Trophoblast cell (in vitro differentiated cells and primary cell): Measurements from ENCODE around the gene PLBD2.

Source experiments
- DNase-seq, 2 donors: peaks; one replicate each; pipeline ENCODE4 v3.0.0-alpha.2; 2016
- H2AFZ ChIP-seq: 2 replicates; pipeline ENCODE4 v1.6.1; 2013; ENCODE audit warnings: low read length, moderate library complexity, mild to moderate bottlenecking; ENCODE audit not compliant: insufficient read depth, poor library complexity
- H2AK5ac ChIP-seq: 2 replicates; pipeline ENCODE4 v1.6.1; 2013; ENCODE audit warnings: mild to moderate bottlenecking, low read length
- H2BK120ac ChIP-seq: 2 replicates; pipeline ENCODE4 v1.6.1; 2013; ENCODE audit warnings: low read length, mild to moderate bottlenecking, moderate library complexity; ENCODE audit not compliant: insufficient read depth, poor library complexity
- H2BK12ac ChIP-seq: 2 replicates; pipeline ENCODE4 v1.6.1; 2013; ENCODE audit warnings: mild to moderate bottlenecking, low read length, moderate library complexity
- H2BK5ac ChIP-seq: 2 replicates; pipeline ENCODE4 v1.6.1; 2013; ENCODE audit warnings: low read length, low read depth, moderate library complexity, mild to moderate bottlenecking; ENCODE audit not compliant: poor library complexity
- H3K14ac ChIP-seq: 2 replicates; pipeline ENCODE4 v1.6.1; 2013; ENCODE audit warnings: mild to moderate bottlenecking, low read length
- H3K18ac ChIP-seq: 2 replicates; pipeline ENCODE4 v1.6.1; 2013; ENCODE audit warnings: mild to moderate bottlenecking, low read length
- H3K23ac ChIP-seq: 2 replicates; pipeline ENCODE4 v1.6.1; 2013; ENCODE audit warnings: low read length
- H3K27ac ChIP-seq: 2 replicates; pipeline ENCODE4 v1.5.1; 2013; ENCODE audit warnings: low read depth, mild to moderate bottlenecking, inconsistent platforms, low read length, moderate library complexity
- H3K27me3 ChIP-seq: 2 replicates; pipeline ENCODE4 v1.6.1; 2013; ENCODE audit warnings: inconsistent platforms, mild to moderate bottlenecking, low read length, moderate library complexity; ENCODE audit not compliant: insufficient read depth
- H3K36me3 ChIP-seq, 2 experiments: 1 replicate in 1 of 2; 2 replicates in 1 of 2; pipeline ENCODE4 v1.6.1; 2013; ENCODE audit warnings: low read length in 2 of 2, mild to moderate bottlenecking in 2 of 2, moderate library complexity in 1 of 2; ENCODE audit not compliant: insufficient read depth in 2 of 2, control insufficient read depth in 1 of 2
- H3K4ac ChIP-seq: 2 replicates; pipeline ENCODE4 v1.6.1; 2013; ENCODE audit warnings: low read depth, mild to moderate bottlenecking, low read length, moderate library complexity
- H3K4me1 ChIP-seq, 2 experiments: 1 replicate in 1 of 2; 2 replicates in 1 of 2; pipeline ENCODE4 v1.6.1; 2013; ENCODE audit warnings: low read length in 2 of 2, mild to moderate bottlenecking in 2 of 2, moderate library complexity in 1 of 2; ENCODE audit not compliant: insufficient read depth in 2 of 2, control insufficient read depth in 1 of 2
- H3K4me2 ChIP-seq: 2 replicates; pipeline ENCODE4 v1.6.1; 2013; ENCODE audit warnings: inconsistent platforms, mild to moderate bottlenecking, low read length, moderate library complexity
- H3K4me3 ChIP-seq: 2 replicates; pipeline ENCODE4 v1.5.1; 2013; ENCODE audit warnings: mild to moderate bottlenecking, low read depth, low read length, inconsistent platforms
- H3K79me1 ChIP-seq: one replicate; pipeline ENCODE4 v1.6.1; 2013; ENCODE audit warnings: low read length
- H3K79me2 ChIP-seq: 2 replicates; pipeline ENCODE4 v1.6.1; 2013; ENCODE audit warnings: low read length, mild to moderate bottlenecking; ENCODE audit not compliant: control insufficient read depth, insufficient read depth, poor library complexity
- H3K9ac ChIP-seq: 2 replicates; pipeline ENCODE4 v1.6.1; 2013; ENCODE audit warnings: mild to moderate bottlenecking, low read length
- H3K9me3 ChIP-seq: 2 replicates; pipeline ENCODE4 v1.6.1; 2013; ENCODE audit warnings: low read depth, mild to moderate bottlenecking, control low read depth, inconsistent platforms, low read length; ENCODE audit not compliant: insufficient read depth
- H4K12ac ChIP-seq: 2 replicates; pipeline ENCODE4 v1.6.1; 2013; ENCODE audit warnings: low read depth, mild to moderate bottlenecking, low read length, moderate library complexity
- H4K8ac ChIP-seq: 2 replicates; pipeline ENCODE4 v1.6.1; 2013; ENCODE audit warnings: low read depth, mild to moderate bottlenecking, low read length, moderate library complexity
- H4K91ac ChIP-seq: one replicate; pipeline ENCODE4 v1.6.1; 2013; ENCODE audit warnings: low read depth, mild to moderate bottlenecking, low read length, moderate library complexity
- WGBS: extraction: QIAGEN DNeasy Blood & Tissue Kit; methylation state at CpG from one replicate; pipeline ENCODE4 v1.1.7; 2013; ENCODE audit warnings: missing lambda C conversion rate; ENCODE audit not compliant: insufficient read length, insufficient coverage; ENCODE audit errors: extremely low coverage; 5-methylcytosine and 5-hydroxymethylcytosine counted together

The PLBD2 gene

DNA sequence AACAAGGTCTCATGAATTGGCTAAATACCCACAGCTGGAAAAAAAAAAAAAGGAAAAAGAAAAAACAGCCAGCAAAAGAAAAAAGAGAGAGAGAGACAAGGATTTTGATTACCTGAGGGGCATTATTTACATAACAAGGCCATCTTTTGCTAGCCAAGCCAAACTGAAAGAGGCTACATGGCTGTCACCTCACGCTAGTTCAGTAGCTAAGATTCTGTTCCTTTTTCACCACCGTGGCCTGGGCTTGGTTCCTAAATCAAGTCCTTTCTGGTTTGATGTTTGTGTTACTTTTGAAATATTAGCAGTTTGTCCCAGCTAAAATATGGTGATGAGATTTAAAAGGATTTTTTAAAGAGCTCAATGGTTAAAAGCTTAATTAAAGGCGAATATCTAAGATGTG is 47.3 kb downstream of the PLBD2 start:
- no peak overlapping the region for H4K12ac ChIP-seq
- no peak for DNase-seq
- H2AFZ ChIP-seq, result no peak overlapping the region
- no peak overlapping the region for H3K4ac ChIP-seq
- no peak overlapping the region for H3K4me3 ChIP-seq
- no peak overlapping the region for H4K91ac ChIP-seq
- no peak overlapping the region for H3K9ac ChIP-seq
- WGBS, result no CpG with 5 or more reads among the region's 3 CpGs
- no peaks in the 10 kb centered on the region for H3K27me3 ChIP-seq
- no peak overlapping the region for H2BK120ac ChIP-seq
- no peak overlapping the region for H3K18ac ChIP-seq
- H3K79me2 ChIP-seq, result no peaks in the 10 kb centered on the region
- H4K8ac ChIP-seq, result no peak overlapping the region
- no peak overlapping the region for H3K27ac ChIP-seq
- no peak overlapping the region for H2AK5ac ChIP-seq
- H3K4me1 ChIP-seq, result no peaks in the 10 kb centered on the region
- H2BK12ac ChIP-seq, result no peak overlapping the region
- no peak overlapping the region for H2BK5ac ChIP-seq
- H3K23ac ChIP-seq, result no peak overlapping the region
- H3K4me2 ChIP-seq, result no peak overlapping the region
- H3K36me3 ChIP-seq, result no peaks in the 10 kb centered on the region
- H3K14ac ChIP-seq, result no peak overlapping the region
- H3K9me3 ChIP-seq, result no peaks in the 10 kb centered on the region
- no peaks in the 10 kb centered on the region for H3K79me1 ChIP-seq

DNA sequence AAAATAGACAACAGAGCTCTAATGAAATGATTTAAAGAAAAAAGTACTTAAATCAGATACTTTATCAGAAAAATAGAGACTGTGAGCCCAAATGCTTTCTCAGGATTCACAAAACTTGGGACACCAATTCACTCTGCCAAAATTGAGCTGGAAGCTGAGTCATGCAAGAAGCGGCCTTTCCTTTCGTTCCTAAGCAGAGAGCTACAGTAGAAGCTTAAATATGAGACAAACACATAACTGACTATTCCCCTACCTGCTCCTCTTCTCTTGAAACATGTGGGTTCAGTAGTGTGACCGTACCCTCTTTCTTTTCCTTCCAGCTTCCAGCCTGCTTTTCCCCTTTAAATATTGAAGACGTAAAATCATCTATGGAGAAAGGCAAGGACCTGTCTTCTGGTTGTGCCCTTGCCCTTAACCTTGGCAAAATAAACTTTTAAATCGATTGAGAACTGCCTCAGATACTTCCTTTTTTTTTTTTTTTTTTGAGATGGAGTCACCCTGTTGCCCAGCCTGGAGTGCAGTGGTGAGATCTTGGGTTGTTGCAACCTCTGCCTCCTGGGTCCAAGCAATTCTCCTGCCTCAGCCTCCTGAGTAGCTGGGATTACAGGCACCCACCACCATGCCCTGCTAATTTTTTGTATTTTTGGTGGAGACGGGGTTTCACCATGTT is 49.7 kb downstream of the PLBD2 start:
- Histone ChIP-seq H3K79me2 (no peaks in the 10 kb centered on the region), H3K4me3 (no peak overlapping the region), H3K27me3 (no peaks in the 10 kb centered on the region), H3K4me1 (no peaks in the 10 kb centered on the region), H3K18ac (no peak overlapping the region), H2BK12ac (no peak overlapping the region), H3K9ac (no peak overlapping the region), H3K9me3 (no peaks in the 10 kb centered on the region), H2BK5ac (no peak overlapping the region), H3K4ac (no peak overlapping the region), H4K8ac (no peak overlapping the region), H2AFZ (no peak overlapping the region), H3K27ac (no peak overlapping the region), H3K36me3 (no peaks in the 10 kb centered on the region), H3K79me1 (no peaks in the 10 kb centered on the region), H3K14ac (no peak overlapping the region), H2AK5ac (no peak overlapping the region), H4K12ac (no peak overlapping the region), H3K4me2 (no peak overlapping the region), H4K91ac (no peak overlapping the region), H2BK120ac (no peak overlapping the region), H3K23ac (no peak overlapping the region)
- no peak for DNase-seq
- WGBS, result no CpG with 5 or more reads among the region's 6 CpGs

- no peak overlapping the region for H3K4me3 ChIP-seq
- no peaks in the 10 kb centered on the region for H3K36me3 ChIP-seq
- no peak overlapping the region for H2BK12ac ChIP-seq
- no peak overlapping the region for H4K12ac ChIP-seq
- no peak for DNase-seq
- no peak overlapping the region for H3K4ac ChIP-seq
- no peak overlapping the region for H3K18ac ChIP-seq
- H4K8ac ChIP-seq, result no peak overlapping the region
- H3K79me1 ChIP-seq, result no peaks in the 10 kb centered on the region
- no peak overlapping the region for H2AK5ac ChIP-seq
- H3K79me2 ChIP-seq, result no peaks in the 10 kb centered on the region
- H3K14ac ChIP-seq, result no peak overlapping the region
- no peak overlapping the region for H3K27ac ChIP-seq
- H2BK5ac ChIP-seq, result no peak overlapping the region
- no peaks in the 10 kb centered on the region for H3K27me3 ChIP-seq
- H4K91ac ChIP-seq, result no peak overlapping the region
- no peaks in the 10 kb centered on the region for H3K4me1 ChIP-seq
- H3K9me3 ChIP-seq, result no peaks in the 10 kb centered on the region
- no peak overlapping the region for H3K4me2 ChIP-seq
- no peak overlapping the region for H3K9ac ChIP-seq
- no peak overlapping the region for H2AFZ ChIP-seq
- H2BK120ac ChIP-seq, result no peak overlapping the region
- no CpG with 5 or more reads among the region's 11 CpGs for WGBS
- no peak overlapping the region for H3K23ac ChIP-seq
These were observed 50.4 kb downstream of the PLBD2 start for GRCh38 chr12:113408756-113409298.

GRCh38 chr12:113409462-113410124 is 51.2 kb downstream of the PLBD2 start:
- Histone ChIP-seq H3K79me2 (no peaks in the 10 kb centered on the region), H3K4me1 (no peaks in the 10 kb centered on the region), H3K18ac (no peak overlapping the region), H3K79me1 (no peaks in the 10 kb centered on the region), H2AK5ac (no peak overlapping the region), H3K4me3 (no peak overlapping the region), H3K14ac (no peak overlapping the region), H3K9ac (no peak overlapping the region), H2BK12ac (no peak overlapping the region), H3K4me2 (no peak overlapping the region), H2BK120ac (no peak overlapping the region), H4K8ac (no peak overlapping the region), H3K23ac (no peak overlapping the region), H3K27ac (no peak overlapping the region), H4K12ac (no peak overlapping the region), H3K27me3 (no peaks in the 10 kb centered on the region), H3K4ac (no peak overlapping the region), H2AFZ (no peak overlapping the region), H3K36me3 (no peaks in the 10 kb centered on the region), H2BK5ac (no peak overlapping the region), H4K91ac (no peak overlapping the region), H3K9me3 (no peaks in the 10 kb centered on the region)
- no peak for DNase-seq
- WGBS, result no CpG with 5 or more reads among the region's 9 CpGs
